Sciatic nerve (tissue), 2 donors: ENCODE measurements around the gene FSTL4. TPM values are rescaled to one million over a fixed set of nuclear protein-coding genes. Genes with fewer than 3 reads are reported as not detected.

ENCODE experiments used
- ATAC-seq: fragments of 200-7000 bp; cut with Tn5 transposase; one replicate; pipeline ENCODE4 v1.9.1; 2020; ENCODE audit warnings: mild to moderate bottlenecking, moderate library complexity
- DNase-seq: peaks from one replicate; pipeline ENCODE4 v3.0.0-alpha.2; 2020; ENCODE audit warnings: low spot score
- intact Hi-C: fragments of 100-400 bp; cut with DNase I; formaldehyde crosslinking; loops from one replicate; pipeline ENCODE4 v1.14.2; 2022
- total RNA-seq: library from RNA; stranded (reverse); fragmentation: NEBNext Ultra II Directional; extraction: Animal tissue kit (Norgen Biotek cat#: 25700); gene quantifications from one replicate; pipeline ENCODE4 v1.2.1, GENCODE V29; 2021
- donor health status: DM: no; HTN: no; CAD: no.
- donor health status: DM: no; HTN: no; CAD: no.

The FSTL4 gene
- total RNA-seq, 1 donor from 2014 or later: not detected

- no peak for DNase-seq
- ATAC-seq: peak; percentile 50
- intact Hi-C loops: no loop called here
Measured at GRCh38 chr5:133240425-133241091, 371.8 kb downstream of the FSTL4 start.

DNA sequence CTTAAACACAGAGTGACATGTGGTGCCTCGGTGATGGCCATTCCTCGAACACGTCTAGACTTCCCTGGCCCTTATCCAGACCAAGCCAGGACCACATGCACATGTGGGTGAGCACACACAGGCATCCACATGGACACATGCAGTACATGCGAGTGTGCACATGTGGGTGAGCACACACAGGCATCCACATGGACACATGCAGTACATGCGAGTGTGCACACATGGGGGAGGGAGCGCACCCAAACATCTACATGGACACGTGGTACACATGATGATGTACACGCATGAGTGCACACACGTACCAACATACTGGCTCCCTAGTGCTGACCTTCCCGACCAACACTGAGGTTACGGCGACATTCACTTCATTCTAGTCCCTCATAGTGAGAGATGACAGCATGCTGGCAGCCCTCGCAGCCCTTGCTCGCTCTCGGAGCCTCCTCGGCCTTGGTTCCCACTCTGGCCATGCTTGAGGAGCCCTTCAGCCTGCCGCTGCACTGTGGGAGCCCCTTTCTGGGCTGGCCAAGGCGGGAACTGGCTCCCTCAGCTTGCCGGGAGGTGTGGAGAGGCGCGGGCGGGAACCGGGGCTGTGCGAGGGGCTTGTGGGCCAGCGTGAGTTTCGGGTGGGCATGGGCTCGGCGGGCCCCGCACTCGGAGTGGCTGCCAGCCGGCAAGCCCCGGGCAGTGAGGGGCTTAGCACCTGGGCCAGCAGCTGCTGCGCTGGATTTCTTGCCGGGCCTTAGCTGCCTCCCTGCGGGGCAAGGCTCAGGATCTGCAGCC, 373.7 kb downstream of the FSTL4 start:
- DNase-seq: no peak
- ATAC-seq: no peak
- intact Hi-C loops: no loop called here

GRCh38 chr5:133236976-133237375, 375.4 kb downstream of the FSTL4 start:
- ATAC-seq (no peak), DNase-seq (peak; percentile 41)
- intact Hi-C loops: no loop called here

DNA sequence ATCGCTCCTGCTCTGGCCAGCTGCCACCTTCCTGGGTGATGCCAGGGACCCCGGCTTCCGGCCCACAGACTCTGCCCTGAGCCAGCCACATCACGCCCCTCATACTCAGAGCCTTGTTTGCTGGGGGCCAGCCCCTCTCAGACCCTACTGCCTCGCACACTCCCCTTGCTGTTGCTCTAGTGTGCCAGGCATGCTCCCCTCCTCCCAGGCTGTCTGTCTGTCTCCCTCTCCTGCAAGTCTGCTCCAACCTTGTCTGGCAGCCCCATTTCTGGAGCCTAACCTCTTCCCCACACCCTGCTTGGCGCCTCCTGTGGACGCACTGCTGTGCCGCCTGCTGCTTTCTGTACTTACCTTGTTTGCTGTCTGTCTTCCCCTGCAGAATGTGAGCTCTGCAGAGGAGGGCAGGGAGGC, 375.8 kb downstream of the FSTL4 start:
- intact Hi-C loops: no loop called here
- ATAC-seq (no peak), DNase-seq (peak; percentile 42)

DNA sequence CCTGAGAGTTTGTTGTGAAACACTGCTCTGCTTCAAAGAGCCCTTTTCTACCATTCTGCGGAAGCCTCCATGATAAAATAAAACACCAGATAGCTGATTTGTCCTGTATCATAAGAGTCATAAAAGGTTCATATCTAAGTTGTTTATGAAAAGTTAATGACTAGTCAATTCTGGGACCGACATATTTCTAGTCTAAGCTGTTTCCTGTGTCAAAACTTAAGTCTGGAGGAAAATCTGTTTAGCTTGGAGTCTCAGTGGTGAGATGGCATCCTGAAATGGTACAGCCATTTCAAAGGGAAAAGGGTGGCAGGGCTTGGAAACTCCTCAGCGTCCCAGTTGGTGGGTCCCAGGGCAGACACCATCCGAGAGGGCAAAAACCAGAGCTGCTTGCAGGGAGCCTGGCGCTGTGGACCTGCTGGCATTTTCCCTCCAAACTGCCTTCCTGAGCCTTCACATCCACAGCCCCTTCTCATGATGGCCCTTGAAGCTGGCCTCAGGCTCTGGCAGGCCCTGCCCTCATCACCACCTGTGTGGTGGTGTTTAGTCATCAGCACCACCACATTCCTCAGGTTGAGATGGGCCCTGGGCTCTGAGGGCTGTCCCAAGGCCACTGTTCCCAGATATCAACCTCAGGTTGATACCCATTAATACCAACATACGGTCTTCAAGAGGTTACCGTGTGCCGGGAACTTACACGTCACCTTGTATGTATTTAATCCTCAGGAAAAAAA, 376.5 kb downstream of the FSTL4 start:
- intact Hi-C loops: no loop called here
- no peak for ATAC-seq
- no peak for DNase-seq

DNA sequence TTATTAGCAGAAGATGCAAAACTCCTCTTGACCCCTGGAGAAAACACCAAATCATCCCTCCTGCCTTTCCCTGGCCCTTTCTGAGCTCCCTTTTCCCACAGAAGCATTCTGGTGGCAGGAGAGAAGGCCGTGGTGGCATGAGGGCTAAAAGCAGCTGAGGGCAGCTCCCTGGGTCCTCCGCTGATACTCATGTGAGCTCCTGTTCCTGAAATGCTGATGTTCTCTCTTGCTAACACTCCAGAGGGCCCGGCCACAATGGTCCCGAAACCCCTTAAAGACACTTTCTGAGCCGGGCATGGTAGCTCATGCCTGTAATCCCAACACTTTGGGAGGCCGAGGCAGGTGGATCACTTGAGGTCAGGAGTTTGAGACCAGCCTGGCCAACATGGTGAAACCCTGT, 377.4 kb downstream of the FSTL4 start:
- no peak for DNase-seq
- intact Hi-C loops: no loop called here

GRCh38 chr5:133234273-133234672, 378.1 kb downstream of the FSTL4 start:
- no peak for ATAC-seq
- DNase-seq: no peak
- intact Hi-C loops: no loop called here

More for the DNA sequence above, 377.4 kb downstream of the FSTL4 start:
- ATAC-seq: no peak

- DNase-seq: no peak
- intact Hi-C loops: no loop called here
- no peak for ATAC-seq
Measured at GRCh38 chr5:133233616-133234015, 378.7 kb downstream of the FSTL4 start.

DNA sequence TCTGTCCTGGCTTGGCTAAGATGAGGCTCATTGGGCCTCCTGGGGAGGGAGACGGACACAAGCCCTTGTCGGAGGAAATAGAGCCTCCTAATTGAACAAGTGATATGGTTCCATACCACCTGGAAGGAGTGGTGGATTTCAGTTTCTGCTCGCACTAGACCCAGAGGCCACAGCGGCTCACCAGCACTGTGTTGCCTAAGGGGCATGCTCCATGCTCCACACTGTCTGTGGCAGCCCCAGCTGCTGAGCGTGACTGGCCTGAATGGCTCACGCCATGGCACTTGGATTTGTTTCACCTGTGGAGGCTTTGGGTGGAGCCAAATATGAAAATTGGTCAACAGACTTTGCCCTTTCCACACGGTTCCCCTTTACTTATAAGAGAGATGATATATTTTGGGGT, 379.4 kb downstream of the FSTL4 start:
- intact Hi-C loops: no loop called here
- ATAC-seq: no peak
- no peak for DNase-seq

- no peak for ATAC-seq
- intact Hi-C loops: no loop called here
- no peak for DNase-seq
Measured at GRCh38 chr5:133232435-133232834, 379.9 kb downstream of the FSTL4 start.

GRCh38 chr5:133232011-133232410, 380.3 kb downstream of the FSTL4 start:
- intact Hi-C loops: no loop called here
- ATAC-seq: peak; percentile 44
- DNase-seq: no peak

DNA sequence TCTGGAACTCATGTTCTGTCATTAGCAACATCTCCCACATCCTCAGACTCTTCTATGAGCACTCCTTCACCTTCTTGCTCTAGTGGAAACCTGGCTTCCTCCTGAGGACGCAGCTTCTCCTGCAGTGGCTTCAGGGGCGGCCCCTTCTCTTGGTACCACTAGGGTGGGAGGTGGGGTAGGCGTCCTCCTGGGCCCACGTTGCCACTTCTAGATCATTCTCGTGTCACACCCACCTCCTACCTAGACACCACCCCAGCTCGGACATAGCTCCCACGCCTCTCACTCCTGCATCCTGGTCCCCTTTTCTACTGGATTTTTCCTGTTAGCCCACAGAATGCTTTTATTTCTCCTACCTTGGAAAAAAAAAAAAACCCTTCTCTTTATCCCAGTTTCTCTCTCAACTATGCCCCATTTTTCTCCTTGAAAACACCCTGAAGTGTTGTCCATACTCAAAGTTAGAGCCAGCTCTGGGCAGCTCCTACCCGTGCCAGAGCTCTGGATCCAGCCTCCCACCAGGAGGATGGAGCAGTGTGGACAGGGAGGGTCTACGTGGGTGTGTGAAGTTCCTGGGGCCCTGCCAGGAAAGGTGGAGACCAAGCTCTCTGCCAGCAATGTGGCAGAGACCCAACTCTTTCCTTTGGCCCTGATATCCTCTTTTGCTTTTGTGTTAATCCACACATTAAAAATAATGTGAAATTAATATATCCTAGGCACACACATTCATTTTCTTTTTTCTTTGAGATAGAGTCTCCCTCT, 381.3 kb downstream of the FSTL4 start:
- no peak for DNase-seq
- intact Hi-C loops: no loop called here
- no peak for ATAC-seq

DNA sequence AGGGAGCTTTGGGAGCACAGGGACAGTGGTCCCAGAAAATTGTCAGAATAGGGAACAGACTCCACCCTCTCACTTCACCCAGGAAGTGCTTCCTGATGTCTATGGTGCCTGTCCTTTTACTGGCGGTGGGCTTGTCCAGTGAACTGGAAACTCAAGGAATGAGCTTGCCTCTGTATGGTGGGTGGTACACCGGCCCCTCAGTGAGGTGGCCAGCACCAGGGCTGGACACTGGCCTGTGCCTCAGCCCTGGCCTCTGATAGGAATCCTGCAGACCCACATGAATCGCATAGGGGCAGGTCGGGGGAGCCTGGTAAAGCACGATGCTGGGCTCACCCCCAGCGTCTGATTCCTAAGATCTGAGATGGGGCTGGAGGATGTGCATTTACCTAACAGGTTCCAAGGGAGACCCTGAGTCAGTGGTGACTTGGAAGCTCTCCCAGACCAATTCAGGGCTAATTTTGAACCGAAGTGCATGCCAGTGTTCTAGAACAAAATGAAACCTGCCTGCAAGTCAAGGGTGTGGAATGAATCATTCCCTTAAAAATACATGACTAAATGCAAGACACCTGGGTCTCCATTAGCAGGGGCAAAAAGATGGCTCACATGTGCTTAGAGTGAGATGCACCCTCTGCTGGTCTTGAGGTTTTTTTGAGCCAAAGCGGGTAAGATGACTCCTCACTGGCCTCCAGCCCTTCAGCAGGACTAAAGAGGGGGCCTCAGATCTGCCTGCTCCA, 382.2 kb downstream of the FSTL4 start:
- intact Hi-C loops: no loop called here
- ATAC-seq (no peak), DNase-seq (no peak)

DNA sequence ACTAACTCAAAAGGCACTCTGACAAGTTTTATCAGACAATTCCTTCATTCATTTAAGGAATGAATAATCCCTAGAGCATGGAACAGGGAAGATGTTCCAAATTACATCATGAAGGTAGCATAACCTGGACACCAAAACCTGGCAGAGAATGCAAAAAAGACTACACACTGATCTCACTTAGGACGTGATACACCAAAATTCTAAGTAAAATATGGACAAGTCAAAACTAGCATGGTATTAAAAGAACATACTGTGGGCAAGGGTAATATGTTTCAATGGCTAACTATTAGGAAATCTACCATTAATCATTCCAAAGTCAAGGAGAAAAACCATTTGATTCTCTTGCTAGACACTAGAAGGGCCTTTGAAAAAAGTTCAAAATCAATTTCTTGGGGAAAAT, 384.0 kb downstream of the FSTL4 start:
- ATAC-seq: no peak
- no peak for DNase-seq
- intact Hi-C loops: no loop called here

GRCh38 chr5:133227897-133228296, 384.4 kb downstream of the FSTL4 start:
- no peak for DNase-seq

GRCh38 chr5:133227082-133227481, 385.3 kb downstream of the FSTL4 start:
- DNase-seq (no peak), ATAC-seq (no peak)
- intact Hi-C loops: no loop called here

More at GRCh38 chr5:133227897-133228296, 384.4 kb downstream of the FSTL4 start:
- ATAC-seq: no peak
- intact Hi-C loops: no loop called here

DNA sequence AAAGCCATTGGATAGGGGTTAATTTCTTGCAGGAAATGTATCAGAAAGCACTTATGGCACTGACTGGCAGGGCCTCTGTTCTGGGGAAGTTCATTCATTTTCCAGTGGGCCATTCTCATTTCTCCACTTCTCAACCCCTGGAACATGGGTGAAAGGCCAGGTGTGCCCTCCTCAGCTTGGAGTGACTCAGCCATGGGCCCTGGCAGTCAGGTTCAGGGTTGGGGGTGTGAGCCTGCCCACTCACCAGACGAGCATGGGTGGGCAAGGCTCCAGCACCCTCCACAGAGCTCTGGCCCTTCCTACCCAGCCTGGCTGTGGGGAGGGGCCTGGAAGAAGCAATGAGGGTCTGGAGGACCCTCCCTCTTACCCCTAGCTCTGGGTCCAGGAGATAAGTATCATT, 386.2 kb downstream of the FSTL4 start:
- intact Hi-C loops: no loop called here
- DNase-seq (no peak), ATAC-seq (no peak)

- intact Hi-C loops: no loop called here
- DNase-seq: no peak
- no peak for ATAC-seq
Measured at GRCh38 chr5:133225671-133226152, 386.6 kb downstream of the FSTL4 start.

- DNase-seq: no peak
- no peak for ATAC-seq
- intact Hi-C loops: no loop called here
Measured at GRCh38 chr5:133222979-133223378, 389.4 kb downstream of the FSTL4 start.
